Activated T-cell treated with anti-CD3 and anti-CD28 coated beads for 24 hours (primary cell): ENCODE results near the gene MYH15.
A peak's percentile ranks its signal among the peaks of the same experiment; 100 is the strongest.

Experiments used
- DNase-seq: peaks from one replicate; pipeline ENCODE4 v3.0.0-alpha.2; 2020; ENCODE audit warnings: low read depth

The MYH15 gene

DNA sequence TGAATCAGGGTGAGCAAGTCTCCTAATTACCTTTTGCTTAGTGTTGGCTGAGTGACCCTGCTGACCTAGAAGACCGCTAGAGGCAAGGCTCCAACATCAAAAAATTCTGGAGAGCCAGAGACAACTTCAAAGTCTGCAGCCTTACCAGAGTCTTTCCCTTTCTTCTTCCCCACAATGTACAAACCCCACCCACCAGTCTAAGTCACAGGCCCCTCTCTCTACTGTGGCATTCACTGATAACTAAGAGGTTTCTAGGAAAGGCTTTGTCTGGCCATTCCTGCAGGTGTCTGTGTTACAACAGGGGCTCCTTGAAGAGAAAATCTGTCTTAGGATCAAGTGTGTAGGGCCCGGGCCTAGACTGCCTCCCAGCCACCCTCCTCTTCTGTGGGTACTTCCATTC is 525 bp downstream of the MYH15 start:
- no peak for DNase-seq

DNA sequence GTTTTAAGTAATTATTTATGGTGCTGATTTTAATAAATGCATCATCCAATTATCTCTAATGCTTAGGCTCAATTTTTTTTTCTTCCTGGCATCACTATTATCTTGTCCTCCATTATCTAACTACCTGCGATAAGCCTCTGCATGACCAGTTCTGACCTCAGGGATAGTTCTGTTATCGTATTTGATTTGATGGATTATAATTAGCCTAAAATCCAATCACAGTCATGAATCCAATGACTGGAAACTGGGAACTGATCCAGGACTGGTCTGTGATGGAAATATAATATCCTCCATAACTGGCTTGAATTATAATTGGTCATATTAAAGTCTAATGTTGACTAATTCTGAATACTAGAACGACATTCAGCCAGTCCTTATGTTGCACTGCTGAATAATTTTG is 1.1 kb downstream of the MYH15 start:
- no peak for DNase-seq

DNA sequence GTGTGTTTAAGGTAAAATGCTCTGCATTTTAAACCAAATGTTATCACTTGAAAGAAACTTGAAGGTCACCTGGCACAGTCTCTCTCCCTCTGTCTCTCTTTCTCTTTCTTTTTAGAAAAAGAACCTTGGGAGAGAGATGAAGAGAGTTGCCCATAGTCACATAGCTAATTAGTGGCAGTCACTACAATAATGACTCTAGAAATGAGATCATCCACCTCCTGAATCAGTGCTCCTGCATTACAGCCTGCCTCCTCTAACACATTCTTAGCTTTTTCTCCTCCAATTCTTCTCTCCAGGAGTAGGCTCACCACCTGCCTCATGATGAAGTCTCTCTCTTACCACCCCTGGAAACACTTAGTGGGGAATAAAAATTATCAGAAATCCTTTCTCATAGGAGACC is 2.5 kb downstream of the MYH15 start:
- DNase-seq = no peak

DNA sequence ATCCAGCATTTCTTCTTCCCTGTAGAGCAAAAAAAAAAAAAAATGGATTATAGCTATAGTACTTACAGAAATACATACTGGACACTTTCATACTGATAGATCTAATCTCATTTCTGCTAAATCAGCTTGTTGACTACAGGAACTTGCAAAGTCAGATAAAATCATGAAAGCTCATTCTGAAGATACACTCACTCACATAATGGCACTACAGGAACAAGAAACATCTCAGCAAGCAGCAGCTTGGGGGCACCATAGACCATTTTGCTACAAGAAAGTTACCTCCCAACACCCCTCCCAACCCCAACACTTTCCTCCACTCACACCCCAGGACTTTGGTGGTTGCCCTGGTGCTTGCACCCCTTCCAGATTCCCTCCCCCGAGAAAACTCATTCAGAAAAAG is 4.6 kb downstream of the MYH15 start:
- DNase-seq = no peak

DNA sequence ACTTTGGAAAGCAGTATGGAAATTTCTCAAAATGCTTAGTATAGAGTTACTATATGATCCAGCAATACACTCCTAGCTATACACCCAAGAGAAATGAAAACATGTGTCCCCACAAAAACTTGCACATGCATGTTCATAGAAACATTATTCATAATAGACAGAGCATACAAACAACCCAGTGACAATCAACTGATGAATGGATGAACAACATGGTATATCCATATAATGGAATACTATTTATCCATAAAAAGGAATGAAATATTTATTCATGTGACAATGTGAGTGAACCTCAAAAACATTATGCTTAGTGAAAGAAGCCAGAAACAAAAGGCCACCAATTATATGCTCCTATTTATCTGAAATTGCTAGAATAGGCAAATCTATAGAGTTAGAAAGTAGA is 6.7 kb downstream of the MYH15 start:
- DNase-seq = no peak

DNA sequence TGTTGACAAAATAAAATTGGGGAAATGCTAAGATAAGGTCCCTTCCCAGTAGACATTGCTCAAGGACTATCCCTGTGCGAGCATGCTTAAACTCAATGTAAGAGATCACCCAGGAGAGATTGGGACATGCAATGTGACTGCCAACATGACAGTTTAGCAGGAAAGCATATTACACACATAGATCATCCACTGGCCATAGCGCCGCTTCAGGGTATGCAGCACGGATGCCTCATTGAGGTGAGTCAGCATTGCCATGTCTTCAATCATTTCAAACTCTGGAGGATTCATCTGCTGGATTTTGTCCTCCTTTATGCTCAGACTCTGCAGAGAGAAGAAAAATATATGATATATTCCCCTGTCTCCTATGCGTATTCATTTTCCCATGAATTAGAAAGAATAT is 8.9 kb downstream of the MYH15 start:
- no peak for DNase-seq

DNA sequence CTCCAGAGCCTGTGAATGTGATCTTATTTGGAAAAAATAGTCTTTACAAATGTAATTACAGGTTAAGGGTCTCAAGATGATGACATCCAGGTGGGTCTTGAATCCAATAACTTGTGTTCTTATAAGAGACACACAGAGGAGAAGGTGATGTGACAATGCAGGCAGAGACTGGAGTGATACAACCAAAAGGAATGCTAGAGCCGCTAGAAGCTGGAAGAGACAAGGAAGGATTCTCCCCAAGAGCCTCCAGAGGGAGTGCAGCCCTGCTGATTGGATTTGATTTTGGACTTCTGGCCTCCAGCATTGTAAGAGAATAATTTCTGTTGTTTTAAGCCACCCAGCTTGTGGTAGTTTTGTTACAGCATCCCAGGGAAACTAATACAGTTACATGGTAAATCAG is 9.7 kb downstream of the MYH15 start:
- no peak for DNase-seq

DNA sequence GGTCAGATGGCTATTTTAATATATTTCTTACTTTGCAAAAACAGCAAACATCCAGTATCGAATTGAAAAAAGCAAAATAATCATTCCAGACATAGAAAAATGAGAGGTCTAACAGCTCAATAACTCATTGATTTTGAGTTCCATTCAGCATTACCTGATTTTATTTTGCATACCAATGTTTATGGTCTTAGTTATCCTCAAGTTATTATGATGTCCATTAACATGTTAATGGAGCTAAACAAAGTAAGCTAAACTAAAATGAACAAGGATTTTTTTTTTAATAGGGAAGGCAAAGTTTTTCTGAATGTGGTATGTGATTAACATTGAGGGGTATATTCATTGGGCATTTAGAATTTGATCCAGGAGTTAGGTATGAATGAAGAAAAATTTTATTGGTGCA is 13.1 kb downstream of the MYH15 start:
- no peak for DNase-seq

DNA sequence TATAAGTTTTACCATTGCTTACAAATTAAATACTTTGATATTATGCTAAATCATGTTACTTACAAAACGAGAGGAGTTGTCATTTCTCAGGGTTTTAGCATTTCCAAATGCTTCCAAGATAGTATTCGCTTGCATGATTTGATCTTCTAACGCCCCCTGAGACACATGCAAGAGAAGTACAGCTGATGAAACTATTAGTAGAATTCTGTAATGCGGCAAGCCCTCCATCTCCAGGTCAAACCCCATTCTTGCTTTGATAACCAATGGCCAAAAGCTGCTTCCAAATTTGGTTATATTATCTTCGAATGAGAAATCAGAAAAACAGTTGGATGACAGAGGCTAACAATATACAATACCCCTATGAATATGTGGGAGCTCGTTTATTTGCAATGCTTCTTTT is 14.7 kb downstream of the MYH15 start:
- DNase-seq = no peak

DNA sequence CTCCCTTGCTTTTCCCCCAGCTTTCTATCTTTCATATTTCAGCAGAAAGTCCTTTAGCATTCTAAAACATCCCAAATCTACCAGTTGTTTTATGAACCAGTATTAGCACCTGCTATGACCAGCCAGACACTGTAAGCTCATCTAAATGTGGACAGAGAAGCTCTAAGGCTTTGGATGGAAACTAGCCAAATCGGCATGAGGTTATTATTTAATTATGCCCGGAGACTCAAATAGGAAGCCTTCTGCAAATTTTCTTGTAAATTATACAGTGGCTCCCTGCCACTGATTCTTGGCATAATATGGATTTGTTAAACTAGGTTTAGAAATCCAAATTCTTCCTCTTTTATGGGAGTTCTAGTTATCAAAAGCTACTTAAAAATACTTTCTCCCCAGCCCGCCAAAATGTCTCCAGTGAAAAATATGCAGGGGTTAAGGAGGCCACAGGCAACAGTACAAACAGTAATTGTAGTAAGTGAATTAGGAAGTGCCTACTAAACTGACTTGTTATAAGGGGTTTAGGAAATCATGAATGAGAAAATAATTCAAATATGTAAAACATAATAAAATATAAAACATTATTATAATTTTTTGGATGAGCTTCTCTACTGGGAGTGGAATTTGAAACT is 15.4 kb downstream of the MYH15 start:
- DNase-seq = no peak

DNA sequence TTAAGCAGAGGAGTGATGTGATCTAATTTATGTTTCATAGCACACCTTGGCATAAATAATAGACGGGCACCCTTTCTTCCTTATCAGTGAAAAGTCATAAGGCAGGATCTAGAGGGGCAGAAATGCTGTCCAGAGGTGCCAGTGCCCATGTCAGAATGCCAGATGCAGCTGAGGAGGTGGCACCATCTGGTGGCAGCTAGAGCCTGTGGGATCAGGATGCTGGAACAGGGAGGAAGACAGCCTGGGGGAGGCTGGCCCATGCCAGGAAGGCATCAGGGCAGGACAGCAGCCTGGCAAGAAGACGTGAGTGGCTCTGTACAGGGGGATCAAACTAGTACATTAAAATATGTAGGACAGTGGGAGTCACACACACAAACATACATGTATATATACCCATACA is 16.5 kb downstream of the MYH15 start:
- DNase-seq = no peak

DNA sequence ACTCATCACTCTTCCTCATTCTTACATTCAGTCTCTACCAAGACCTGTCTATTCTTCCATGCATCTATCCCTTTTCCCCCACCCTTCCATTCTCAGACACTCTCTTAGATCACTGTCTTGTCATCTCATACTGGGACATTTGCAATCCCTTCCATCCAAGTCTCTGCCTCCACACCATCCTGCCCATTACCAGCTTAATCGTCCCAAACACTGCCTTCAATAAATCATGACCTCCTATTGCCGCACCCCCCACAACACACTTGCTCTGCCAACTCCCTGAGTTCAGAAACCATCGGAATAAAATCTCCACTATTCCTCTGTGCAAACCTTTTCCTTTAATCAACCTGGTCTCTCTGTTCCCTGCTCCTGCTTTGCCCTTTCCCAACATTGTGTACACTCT is 18.9 kb downstream of the MYH15 start:
- no peak for DNase-seq

DNA sequence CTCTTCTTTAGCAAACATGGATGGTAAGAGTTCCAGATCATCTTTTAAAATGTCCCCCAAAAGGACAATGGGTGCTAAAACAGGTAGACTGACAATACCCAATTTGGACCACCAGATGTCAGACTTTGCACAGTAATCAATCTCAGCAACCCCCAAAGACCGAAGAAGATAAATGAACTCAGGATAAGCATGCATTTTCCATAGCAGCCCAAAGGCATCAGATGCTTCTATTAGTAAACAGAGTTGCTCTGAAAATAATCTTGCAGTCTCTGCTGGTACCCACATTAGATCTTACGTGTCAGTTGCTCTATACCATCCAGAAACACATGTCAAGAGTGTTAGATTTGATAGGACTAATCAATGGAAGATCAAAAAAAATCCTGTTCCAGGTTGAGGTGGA is 20.6 kb downstream of the MYH15 start:
- DNase-seq = peak; percentile 36

DNA sequence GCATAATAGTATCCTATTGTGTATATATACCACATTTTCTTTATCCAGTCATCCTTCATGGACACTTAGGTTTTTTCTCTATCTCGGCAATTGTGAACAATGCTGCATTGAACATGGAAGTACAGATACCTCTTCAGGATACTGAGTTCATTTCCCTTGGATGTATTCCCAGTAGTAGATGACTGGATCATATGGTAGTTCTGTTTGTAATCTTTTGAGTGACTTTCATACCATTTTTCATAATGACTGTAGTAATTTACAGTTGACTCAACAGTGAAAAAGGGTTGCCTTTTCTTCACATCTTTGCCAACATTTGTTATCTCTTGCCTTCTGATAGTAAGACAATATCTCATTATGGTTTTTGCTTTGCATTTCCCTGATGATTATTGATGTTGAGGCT is 21.8 kb downstream of the MYH15 start:
- DNase-seq = no peak

DNA sequence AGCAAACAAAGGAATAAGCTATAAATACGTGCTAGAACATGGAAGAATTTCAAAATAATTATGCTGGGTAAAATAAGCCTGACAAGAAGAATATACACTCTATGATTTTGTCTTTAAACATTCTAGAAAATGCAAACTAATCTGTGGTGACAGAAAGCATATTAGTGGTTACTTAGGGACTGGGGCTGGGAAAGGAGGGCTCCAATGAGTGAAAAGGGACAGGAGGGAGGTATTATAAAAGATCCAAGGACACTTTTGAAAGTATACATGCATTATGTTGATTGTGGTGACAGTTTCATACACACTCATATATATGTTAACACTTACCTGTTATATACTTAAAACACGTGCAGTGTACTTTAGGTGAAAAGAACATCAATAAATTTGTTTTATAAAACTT is 23.0 kb downstream of the MYH15 start:
- no peak for DNase-seq

DNA sequence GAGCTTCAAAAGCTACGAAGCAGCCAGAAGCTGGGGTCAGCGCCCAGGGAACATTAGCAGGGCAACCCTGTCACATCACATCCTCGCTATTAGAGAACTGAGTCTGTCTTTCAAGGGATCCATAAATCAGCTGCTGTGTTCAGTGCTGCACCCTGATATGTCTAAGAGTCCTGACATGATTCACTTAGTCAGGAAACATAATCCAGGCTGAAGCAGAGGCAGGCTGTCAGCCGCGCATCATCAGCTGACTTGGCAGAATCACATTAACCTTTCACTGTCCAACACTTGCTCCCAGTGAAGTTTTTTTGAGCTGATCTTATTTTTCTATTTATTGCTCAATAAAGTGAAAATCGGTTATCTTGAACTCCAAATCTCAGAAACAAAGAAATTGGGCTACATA is 23.5 kb downstream of the MYH15 start:
- DNase-seq = no peak

DNA sequence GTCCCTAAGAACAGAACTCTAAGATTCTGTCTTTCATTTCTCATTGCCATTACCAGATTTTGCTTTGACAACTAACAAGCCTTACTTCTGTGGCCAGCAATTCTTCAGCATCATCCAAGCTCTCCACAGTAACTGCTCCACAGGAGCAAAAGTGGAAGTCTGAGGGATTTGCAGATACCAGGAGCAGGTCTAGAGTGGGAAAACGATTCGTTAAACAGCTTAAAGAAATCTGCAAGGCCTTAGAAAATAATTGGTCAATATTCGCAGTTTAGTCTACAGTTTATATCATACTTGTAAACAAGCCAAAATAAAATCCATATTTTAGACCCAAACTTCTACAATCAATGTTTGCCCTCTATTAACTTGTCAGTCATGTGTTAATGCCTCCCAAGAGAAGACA is 24.1 kb downstream of the MYH15 start:
- DNase-seq = no peak

DNA sequence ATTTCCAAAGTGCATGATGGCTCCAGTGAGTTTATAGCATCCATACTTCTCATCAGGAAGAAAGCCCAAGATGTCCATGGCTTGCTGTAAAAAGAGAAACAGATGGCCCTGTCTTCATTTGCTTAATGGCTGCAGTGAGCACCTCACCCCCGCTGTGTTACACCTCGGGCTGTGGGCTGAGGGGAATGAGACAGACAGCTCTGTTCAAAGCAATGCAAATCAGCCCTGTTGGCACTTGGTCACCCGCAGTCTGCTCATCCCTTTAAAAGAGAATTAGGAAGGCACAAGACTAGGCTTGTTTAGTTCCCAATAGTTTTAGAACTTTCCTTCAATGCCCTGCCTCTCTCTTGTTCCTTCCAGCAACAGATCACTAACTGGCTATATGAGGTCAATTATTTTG is 25.2 kb downstream of the MYH15 start:
- DNase-seq = no peak

DNA sequence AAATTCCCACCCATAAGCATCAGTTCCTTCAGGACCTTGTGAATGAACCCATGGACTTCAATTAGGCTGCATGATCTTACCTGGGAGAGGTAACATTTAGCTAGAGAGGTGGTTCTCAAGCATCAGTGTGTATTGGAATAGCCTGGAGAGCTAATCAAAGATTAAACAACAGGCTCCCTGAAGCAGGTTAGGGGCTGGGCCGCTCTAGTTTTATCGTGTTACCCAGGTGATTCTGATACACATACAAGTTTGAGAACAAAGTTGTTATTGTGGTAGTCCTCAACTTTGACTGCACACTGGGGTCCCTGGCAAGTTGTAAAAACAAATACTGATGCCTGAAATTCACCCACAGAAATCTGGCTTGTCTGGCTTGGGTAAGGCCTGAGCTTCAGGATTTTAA is 31.2 kb downstream of the MYH15 start:
- DNase-seq = no peak

DNA sequence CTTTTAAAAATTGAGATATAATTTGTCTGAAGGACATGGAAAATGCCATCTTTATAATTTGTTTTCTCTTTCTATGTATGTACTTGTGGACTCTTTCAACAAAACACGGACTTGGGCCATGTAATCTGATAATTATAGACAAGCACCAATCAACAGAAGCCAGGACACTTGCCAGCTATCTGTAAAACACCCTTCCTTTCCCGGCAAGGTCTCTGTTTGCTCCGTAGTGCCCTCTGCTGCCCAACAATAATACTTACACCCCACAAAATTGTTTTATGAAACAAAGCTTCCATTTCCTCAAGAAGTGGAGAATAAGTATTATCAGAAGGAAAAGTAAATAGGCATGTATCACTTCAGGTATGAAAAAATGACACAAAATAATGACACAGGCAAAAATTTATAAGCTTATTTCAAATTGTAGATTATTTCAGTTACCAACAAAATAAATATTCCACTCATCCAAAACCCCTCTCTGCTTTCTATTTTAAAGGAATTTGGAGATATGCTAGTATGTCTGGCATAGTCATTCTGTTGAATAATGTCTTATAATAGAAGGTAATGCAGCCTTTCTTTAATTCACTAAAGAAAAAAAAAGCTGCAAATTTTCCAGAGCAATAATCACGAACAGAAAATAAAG is 32.8 kb downstream of the MYH15 start:
- peak; percentile 42 for DNase-seq

DNA sequence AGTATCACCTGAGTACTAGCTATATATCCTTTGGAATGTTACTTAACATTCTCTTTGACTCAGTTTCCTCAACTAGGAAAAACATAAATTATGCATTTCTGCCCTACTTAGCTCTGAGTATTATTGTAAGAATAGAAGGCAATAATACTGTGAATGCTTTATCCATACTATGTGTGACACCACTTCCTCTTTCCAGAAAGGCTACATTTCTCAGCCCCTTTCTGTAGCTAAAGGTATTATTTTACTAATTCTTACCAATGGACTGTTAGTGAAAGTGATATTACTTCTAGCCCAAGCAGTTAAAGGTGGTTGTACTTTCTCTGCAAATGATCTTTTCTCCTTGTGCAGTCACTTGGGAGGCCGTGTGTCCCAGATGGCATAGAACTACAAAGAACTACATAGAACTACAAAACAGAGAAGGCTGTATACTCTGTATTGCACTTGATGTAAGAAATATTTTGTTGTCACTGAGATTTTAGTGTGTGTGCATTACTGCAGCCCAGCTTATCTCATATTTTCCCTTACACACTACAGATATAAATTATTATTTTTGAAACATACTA is 35.1 kb downstream of the MYH15 start:
- no peak for DNase-seq

DNA sequence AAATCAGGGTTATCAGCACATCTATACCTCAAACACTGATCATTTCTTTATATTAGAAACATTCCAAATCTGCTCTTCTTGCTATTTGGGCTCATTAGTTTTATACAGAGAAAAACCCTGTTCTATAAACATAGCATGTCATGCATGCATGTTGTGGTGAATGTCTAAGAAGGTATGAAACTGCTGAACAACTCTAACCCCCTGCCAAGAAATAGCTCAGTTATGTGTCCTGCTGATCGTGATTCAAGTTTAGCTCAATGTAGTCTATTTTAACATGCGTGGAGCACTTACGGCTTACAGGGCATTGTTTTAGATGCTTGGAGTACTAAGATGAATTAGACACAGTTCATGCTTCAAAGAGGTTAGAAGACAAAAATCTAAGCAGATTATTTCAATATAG is 35.8 kb downstream of the MYH15 start:
- DNase-seq = no peak

DNA sequence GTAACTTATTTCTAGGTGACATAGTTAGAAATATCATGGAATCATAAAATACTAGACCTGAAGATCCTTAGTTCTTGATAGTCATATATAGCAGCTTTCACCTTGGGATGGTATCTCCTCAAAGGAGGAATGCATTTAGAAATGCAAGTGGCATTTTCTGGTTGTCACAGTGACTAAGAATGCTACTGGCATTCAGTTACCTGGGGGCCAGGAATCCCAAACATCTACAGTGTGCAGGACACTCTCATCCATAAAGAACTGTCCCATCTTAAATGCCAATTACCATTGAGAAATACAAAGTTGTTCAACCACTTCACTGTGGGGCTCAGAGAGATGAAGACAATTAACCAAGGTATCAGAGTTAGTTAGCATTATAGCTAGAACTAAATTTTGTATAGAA is 36.7 kb downstream of the MYH15 start:
- no peak for DNase-seq

DNA sequence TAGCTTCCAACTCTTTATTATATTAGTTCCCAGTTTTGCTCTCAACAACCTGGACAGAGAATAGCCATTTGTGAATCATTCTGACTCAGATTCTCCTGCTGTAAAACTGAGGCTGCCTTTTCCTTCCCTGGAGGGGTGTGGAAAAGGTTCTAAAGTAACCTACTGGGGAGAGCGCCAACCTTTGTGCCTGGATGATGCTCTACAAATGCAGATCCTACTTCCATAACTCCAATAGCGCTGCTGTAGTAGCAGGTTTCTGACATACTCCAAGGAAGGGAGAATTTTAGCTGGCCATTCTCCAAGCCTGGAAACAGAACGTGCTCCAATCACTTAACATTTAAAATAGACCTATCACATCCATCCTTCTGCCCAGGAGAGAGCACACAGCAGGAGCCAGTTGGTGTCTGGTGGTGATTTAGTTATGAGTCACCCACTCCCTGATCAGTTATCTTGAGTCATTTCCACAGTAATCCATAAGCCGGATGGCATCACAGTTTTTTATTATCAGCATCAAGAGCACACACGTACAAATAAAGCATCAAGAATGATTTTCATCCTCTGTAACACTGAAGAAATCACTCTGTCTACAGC is 38.3 kb downstream of the MYH15 start:
- DNase-seq = no peak
